Neural cell (in vitro differentiated cells): ENCODE data around the gene AIFM2. TPM values are rescaled to one million over a fixed set of nuclear protein-coding genes. Genes with fewer than 3 reads are reported as not detected.

Experiments
- H2AFZ ChIP-seq: fragments of 200-600, 300-800 bp; sonication (generic), shearing (Covaris generic); 2 replicates; pipeline ENCODE4 v1.6.0; 2014; ENCODE audit warnings: low read depth, mild to moderate bottlenecking, antibody characterized with exemption, low read length, moderate library complexity
- H3F3A ChIP-seq: fragments of 200-600 bp; shearing (Covaris generic); 2 replicates; pipeline ENCODE4 v1.6.1; 2016; ENCODE audit warnings: mild to moderate bottlenecking, moderate library complexity, mixed read lengths, antibody characterized with exemption, low read length; ENCODE audit not compliant: insufficient read depth, poor library complexity, severe bottlenecking
- H3K27ac ChIP-seq: fragments of 200-600, 300-800 bp; sonication (generic), shearing (Covaris generic); 2 replicates; pipeline ENCODE4 v1.5.1; 2014; ENCODE audit warnings: mild to moderate bottlenecking, low read length, moderate library complexity
- H3K27me3 ChIP-seq: fragments of 300-800, 200-600 bp; sonication (generic), shearing (Covaris generic); 2 replicates; pipeline ENCODE4 v1.6.0; 2014; ENCODE audit warnings: mild to moderate bottlenecking, low read depth, low read length, moderate library complexity; ENCODE audit not compliant: insufficient read depth
- H3K36me3 ChIP-seq: fragments of 300-800, 200-600 bp; sonication (generic), shearing (Covaris generic); 2 replicates; pipeline ENCODE4 v1.5.1; 2014; ENCODE audit warnings: mild to moderate bottlenecking, antibody characterized with exemption, low read length, moderate library complexity; ENCODE audit not compliant: insufficient read depth
- H3K4me2 ChIP-seq: fragments of 300-800, 200-600 bp; sonication (generic), shearing (Covaris generic); 2 replicates; pipeline ENCODE4 v1.6.0; 2014; ENCODE audit warnings: mild to moderate bottlenecking, low read length
- H3K4me3 ChIP-seq: fragments of 300-800, 200-600 bp; sonication (generic), shearing (Covaris generic); 2 replicates; pipeline ENCODE4 v1.5.1; 2014; ENCODE audit warnings: mild to moderate bottlenecking, low read length, moderate library complexity
- H3K79me2 ChIP-seq: fragments of 200-600 bp; shearing (Covaris generic); replicated peaks from 2 replicates; pipeline ENCODE4 v1.6.0; 2014; ENCODE audit warnings: mild to moderate bottlenecking, low read length, moderate library complexity; ENCODE audit not compliant: insufficient read depth
- H3K9ac ChIP-seq: fragments of 300-800, 200-600 bp; sonication (generic), shearing (Covaris generic); 2 replicates; pipeline ENCODE4 v1.6.1; 2016; ENCODE audit warnings: mild to moderate bottlenecking, low read length, mixed read lengths
- H3K9me2 ChIP-seq: fragments of 200-600 bp; shearing (Covaris generic); 2 replicates; pipeline ENCODE4 v1.6.1; 2016; ENCODE audit warnings: mild to moderate bottlenecking, low read length, mixed read lengths; ENCODE audit not compliant: insufficient read depth
- H3K9me3 ChIP-seq: fragments of 200-600, 300-800 bp; sonication (generic), shearing (Covaris generic); 2 replicates; pipeline ENCODE4 v1.6.1; 2016; ENCODE audit warnings: mild to moderate bottlenecking, mixed run types, low read length, moderate library complexity, mixed read lengths
- H4K20me1 ChIP-seq: fragments of 200-600 bp; shearing (Covaris generic); 2 replicates; pipeline ENCODE4 v1.6.1; 2016; ENCODE audit warnings: mild to moderate bottlenecking, mixed run types; ENCODE audit not compliant: insufficient read depth
- EP300 ChIP-seq: fragments of 450-650 bp; conservative IDR thresholded peaks from 2 replicates; pipeline ENCODE4 v1.6.1; 2014; ENCODE audit warnings: antibody characterized with exemption, mild to moderate bottlenecking, moderate library complexity; ENCODE audit not compliant: poor library complexity, severe bottlenecking
- EZH2 ChIP-seq: fragments of 200-600, 300-800 bp; shearing (Covaris generic), sonication (generic); IDR thresholded peaks from 2 replicates; pipeline ENCODE4 v1.6.1; 2014; ENCODE audit warnings: antibody characterized with exemption, low read length, borderline replicate concordance, mild to moderate bottlenecking; ENCODE audit not compliant: insufficient read depth, poor library complexity, severe bottlenecking
- MXI1 ChIP-seq: fragments of 450-650 bp; conservative IDR thresholded peaks from 2 replicates; pipeline ENCODE4 v1.6.1; 2014; ENCODE audit warnings: antibody characterized with exemption, mild to moderate bottlenecking; ENCODE audit not compliant: poor library complexity, severe bottlenecking
- POLR2AphosphoS5 ChIP-seq: IDR thresholded peaks from 2 replicates; pipeline ENCODE4 v1.6.1; 2012
- RAD21 ChIP-seq: fragments of 450-650 bp; conservative IDR thresholded peaks from 2 replicates; pipeline ENCODE4 v1.6.1; 2014; ENCODE audit warnings: antibody characterized with exemption, mild to moderate bottlenecking, moderate library complexity
- SMC3 ChIP-seq: fragments of 450-650 bp; conservative IDR thresholded peaks from 2 replicates; pipeline ENCODE4 v1.6.1; 2014; ENCODE audit warnings: antibody characterized with exemption, mild to moderate bottlenecking, moderate library complexity; ENCODE audit not compliant: poor library complexity
- TAF1 ChIP-seq: IDR thresholded peaks from 2 replicates; pipeline ENCODE4 v1.6.1; 2012; ENCODE audit warnings: low read depth
- polyA plus RNA-seq: library from polyadenylated mRNA; depleted of rRNA; stranded (reverse); fragments of >200 nt; gene quantifications from 2 replicates; pipeline ENCODE4 v1.2.3, GENCODE V29; 2014
- TF ChIP-seq, protein P1 (sequence below): fragments of 450-650 bp; IDR thresholded peaks from 2 replicates; pipeline ENCODE4 v1.5.1; 2014; ENCODE audit warnings: antibody characterized with exemption, mild to moderate bottlenecking, moderate library complexity; ENCODE audit not compliant: poor library complexity, severe bottlenecking
- TF ChIP-seq, protein P2 (sequence below): IDR thresholded peaks from 2 replicates; pipeline ENCODE4 v1.6.1; 2012; ENCODE audit warnings: borderline replicate concordance

AIFM2 gene
- polyA plus RNA-seq, 1 donor from 2014 or later: 0.78 TPM

DNA sequence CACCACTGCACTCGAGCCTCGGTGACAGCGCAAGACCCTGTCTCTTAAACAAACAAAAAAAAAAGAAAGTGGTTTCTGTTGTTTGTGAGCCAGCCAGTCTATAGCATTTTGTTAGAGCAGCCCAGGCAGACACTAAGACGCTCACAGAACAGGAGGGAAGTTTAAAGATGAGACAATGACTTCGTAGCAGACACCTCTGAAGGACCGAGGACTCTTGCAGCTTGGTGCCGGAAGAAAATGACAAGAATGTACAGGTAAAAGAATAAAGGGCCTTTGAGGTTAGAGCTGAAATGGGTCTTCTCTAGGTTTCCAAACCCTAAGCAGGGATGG lies 40.3 kb downstream of the AIFM2 start:
- TF ChIP-seq MXI1: no peak
- no peak for TF ChIP-seq POLR2AphosphoS5
- TF ChIP-seq, protein P1, sequence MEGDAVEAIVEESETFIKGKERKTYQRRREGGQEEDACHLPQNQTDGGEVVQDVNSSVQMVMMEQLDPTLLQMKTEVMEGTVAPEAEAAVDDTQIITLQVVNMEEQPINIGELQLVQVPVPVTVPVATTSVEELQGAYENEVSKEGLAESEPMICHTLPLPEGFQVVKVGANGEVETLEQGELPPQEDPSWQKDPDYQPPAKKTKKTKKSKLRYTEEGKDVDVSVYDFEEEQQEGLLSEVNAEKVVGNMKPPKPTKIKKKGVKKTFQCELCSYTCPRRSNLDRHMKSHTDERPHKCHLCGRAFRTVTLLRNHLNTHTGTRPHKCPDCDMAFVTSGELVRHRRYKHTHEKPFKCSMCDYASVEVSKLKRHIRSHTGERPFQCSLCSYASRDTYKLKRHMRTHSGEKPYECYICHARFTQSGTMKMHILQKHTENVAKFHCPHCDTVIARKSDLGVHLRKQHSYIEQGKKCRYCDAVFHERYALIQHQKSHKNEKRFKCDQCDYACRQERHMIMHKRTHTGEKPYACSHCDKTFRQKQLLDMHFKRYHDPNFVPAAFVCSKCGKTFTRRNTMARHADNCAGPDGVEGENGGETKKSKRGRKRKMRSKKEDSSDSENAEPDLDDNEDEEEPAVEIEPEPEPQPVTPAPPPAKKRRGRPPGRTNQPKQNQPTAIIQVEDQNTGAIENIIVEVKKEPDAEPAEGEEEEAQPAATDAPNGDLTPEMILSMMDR: no peak
- TF ChIP-seq TAF1: no peak
- no peak for TF ChIP-seq RAD21
- TF ChIP-seq, protein P2, sequence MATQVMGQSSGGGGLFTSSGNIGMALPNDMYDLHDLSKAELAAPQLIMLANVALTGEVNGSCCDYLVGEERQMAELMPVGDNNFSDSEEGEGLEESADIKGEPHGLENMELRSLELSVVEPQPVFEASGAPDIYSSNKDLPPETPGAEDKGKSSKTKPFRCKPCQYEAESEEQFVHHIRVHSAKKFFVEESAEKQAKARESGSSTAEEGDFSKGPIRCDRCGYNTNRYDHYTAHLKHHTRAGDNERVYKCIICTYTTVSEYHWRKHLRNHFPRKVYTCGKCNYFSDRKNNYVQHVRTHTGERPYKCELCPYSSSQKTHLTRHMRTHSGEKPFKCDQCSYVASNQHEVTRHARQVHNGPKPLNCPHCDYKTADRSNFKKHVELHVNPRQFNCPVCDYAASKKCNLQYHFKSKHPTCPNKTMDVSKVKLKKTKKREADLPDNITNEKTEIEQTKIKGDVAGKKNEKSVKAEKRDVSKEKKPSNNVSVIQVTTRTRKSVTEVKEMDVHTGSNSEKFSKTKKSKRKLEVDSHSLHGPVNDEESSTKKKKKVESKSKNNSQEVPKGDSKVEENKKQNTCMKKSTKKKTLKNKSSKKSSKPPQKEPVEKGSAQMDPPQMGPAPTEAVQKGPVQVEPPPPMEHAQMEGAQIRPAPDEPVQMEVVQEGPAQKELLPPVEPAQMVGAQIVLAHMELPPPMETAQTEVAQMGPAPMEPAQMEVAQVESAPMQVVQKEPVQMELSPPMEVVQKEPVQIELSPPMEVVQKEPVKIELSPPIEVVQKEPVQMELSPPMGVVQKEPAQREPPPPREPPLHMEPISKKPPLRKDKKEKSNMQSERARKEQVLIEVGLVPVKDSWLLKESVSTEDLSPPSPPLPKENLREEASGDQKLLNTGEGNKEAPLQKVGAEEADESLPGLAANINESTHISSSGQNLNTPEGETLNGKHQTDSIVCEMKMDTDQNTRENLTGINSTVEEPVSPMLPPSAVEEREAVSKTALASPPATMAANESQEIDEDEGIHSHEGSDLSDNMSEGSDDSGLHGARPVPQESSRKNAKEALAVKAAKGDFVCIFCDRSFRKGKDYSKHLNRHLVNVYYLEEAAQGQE: no peak
- TF ChIP-seq EZH2: no peak
- no peak for TF ChIP-seq SMC3
- TF ChIP-seq EP300: no peak
- Histone ChIP-seq H3K79me2 (peaks cover 3% of the 10 kb centered on the region), H3F3A (no peaks in the 10 kb centered on the region), H3K27ac (no peak overlapping the region), H3K4me3 (no peak overlapping the region), H3K27me3 (no peaks in the 10 kb centered on the region), H3K9ac (no peak overlapping the region), H3K36me3 (peaks cover 18% of the 10 kb centered on the region), H3K9me2 (no peaks in the 10 kb centered on the region), H3K9me3 (no peaks in the 10 kb centered on the region), H3K4me2 (no peak overlapping the region), H4K20me1 (no peaks in the 10 kb centered on the region), H2AFZ (no peak overlapping the region)

DNA sequence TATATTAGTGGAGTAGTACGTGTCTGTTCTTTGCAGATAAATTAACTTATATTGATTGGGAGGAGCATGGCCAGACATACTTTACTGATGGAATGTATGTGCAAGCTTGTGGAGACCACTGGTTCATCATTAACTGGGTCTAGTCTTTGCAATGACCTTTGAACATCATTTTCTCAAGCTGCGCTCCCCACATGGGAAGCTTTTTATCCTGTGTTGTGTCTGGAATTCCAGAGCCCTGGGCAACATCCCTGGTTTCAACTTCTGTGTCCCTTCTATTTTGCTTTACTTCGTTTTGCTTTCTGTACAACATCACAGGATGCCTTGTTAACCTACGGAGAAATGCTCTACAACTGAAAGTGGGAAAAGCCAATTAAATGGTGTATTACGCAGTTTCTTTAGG lies 41.7 kb downstream of the AIFM2 start:
- Histone ChIP-seq H3K9me3 (no peaks in the 10 kb centered on the region), H3K79me2 (peaks cover 3% of the 10 kb centered on the region), H3K4me3 (no peak overlapping the region), H3K36me3 (peaks cover 12% of the 10 kb centered on the region), H3K27me3 (no peaks in the 10 kb centered on the region), H3K9me2 (no peaks in the 10 kb centered on the region), H2AFZ (no peak overlapping the region), H3K4me2 (no peak overlapping the region), H4K20me1 (no peaks in the 10 kb centered on the region), H3K9ac (no peak overlapping the region), H3K27ac (no peak overlapping the region), H3F3A (no peaks in the 10 kb centered on the region)
- no peak for TF ChIP-seq MXI1
- TF ChIP-seq, protein P1: no peak
- TF ChIP-seq EP300: no peak
- no peak for TF ChIP-seq SMC3
- TF ChIP-seq, protein P2: no peak
- no peak for TF ChIP-seq TAF1
- TF ChIP-seq RAD21: no peak
- TF ChIP-seq POLR2AphosphoS5: no peak
- TF ChIP-seq EZH2: no peak
